Esophagus muscularis mucosa (tissue), 4 donors: ENCODE results near the gene SPAG16.

Experiments
- EP300 ChIP-seq: sonication (generic); formaldehyde crosslinking; IDR thresholded peaks from one replicate; pipeline ENCODE4 v1.6.1; 2017; ENCODE audit warnings: antibody characterized with exemption
- POLR2A ChIP-seq: fragments of 450-650 bp; IDR thresholded peaks from one replicate; pipeline ENCODE4 v1.6.1; 2017; ENCODE audit warnings: antibody characterized with exemption, moderate library complexity, mild to moderate bottlenecking, low read depth
- POLR2AphosphoS5 ChIP-seq, 2 donors: sonication (generic); formaldehyde crosslinking; IDR thresholded peaks; one replicate each; pipeline ENCODE4 v1.6.1; 2017; ENCODE audit warnings: antibody characterized with exemption in 2 of 2
- TF ChIP-seq, protein P1 (sequence below), 3 experiments: fragments of 200-600 bp in 2 of 3; fragments of 450-650 bp in 1 of 3; sonication (generic) in 2 of 3; IDR thresholded peaks; one replicate each; pipeline ENCODE4 v1.5.1; 2017 to 2019; ENCODE audit warnings: antibody characterized with exemption in 3 of 3, mild to moderate bottlenecking in 2 of 3, moderate library complexity in 1 of 3

DNA sequence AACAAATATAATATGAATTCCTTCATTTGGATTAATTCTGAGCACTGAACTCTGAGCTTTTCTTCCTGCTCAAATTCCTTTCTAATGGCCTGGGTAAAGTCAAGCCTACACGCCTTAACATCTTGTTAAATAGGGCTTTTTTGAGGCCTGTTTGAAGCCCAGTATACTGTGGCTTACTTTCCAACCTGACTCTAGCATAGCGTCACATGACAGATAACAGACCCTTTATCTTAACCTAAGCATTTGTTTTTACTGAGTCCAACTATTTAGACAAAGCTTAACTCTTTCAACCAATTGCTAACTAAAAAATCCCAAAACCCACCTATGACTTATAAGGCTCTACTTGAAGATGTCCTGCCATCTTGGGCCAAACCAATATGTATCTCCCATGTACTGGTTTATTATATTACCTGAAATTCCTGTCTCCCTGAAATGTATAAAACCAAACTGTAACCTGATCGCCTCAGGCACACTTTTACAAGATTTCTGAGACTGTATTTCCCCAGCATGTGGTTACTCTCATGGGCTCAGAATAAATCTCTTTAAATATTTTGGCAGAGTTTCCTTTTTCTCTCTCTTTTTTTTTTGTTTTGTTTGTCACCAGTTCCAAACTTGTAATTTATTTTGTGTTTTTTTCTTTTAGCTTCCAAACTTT, 855.5 kb downstream of the SPAG16 start:
- TF ChIP-seq, protein P1, sequence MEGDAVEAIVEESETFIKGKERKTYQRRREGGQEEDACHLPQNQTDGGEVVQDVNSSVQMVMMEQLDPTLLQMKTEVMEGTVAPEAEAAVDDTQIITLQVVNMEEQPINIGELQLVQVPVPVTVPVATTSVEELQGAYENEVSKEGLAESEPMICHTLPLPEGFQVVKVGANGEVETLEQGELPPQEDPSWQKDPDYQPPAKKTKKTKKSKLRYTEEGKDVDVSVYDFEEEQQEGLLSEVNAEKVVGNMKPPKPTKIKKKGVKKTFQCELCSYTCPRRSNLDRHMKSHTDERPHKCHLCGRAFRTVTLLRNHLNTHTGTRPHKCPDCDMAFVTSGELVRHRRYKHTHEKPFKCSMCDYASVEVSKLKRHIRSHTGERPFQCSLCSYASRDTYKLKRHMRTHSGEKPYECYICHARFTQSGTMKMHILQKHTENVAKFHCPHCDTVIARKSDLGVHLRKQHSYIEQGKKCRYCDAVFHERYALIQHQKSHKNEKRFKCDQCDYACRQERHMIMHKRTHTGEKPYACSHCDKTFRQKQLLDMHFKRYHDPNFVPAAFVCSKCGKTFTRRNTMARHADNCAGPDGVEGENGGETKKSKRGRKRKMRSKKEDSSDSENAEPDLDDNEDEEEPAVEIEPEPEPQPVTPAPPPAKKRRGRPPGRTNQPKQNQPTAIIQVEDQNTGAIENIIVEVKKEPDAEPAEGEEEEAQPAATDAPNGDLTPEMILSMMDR (IDR thresholded peaks at IDR 0.05), result no peak
- TF ChIP-seq POLR2A, result no peak
- TF ChIP-seq EP300, result no peak
- no peak for TF ChIP-seq POLR2AphosphoS5 (IDR thresholded peaks at IDR 0.05)
